HG03139 (cell line): ENCODE data around the gene FOLR2.

Source experiments
- ATAC-seq: cut with Tn5 transposase; IDR thresholded peaks from one replicate; pipeline ENCODE4 v1.9.1; 2021; ENCODE audit not compliant: unreplicated experiment

Gene FOLR2

GRCh38 chr11:72229336-72229924 is 12.8 kb downstream of the FOLR2 start:
- ATAC-seq: no peak

- no peak for ATAC-seq
These were observed 13.6 kb downstream of the FOLR2 start for GRCh38 chr11:72229925-72230763.

GRCh38 chr11:72230764-72231365 is 14.3 kb downstream of the FOLR2 start:
- ATAC-seq: no peak

GRCh38 chr11:72231396-72232259 is 15.0 kb downstream of the FOLR2 start:
- ATAC-seq: no peak

- ATAC-seq: no peak
These were observed 15.9 kb downstream of the FOLR2 start for GRCh38 chr11:72232260-72233055.

- ATAC-seq: no peak
These were observed 16.6 kb downstream of the FOLR2 start for GRCh38 chr11:72233056-72233772.

- ATAC-seq: no peak
These were observed 17.3 kb downstream of the FOLR2 start for GRCh38 chr11:72233773-72234513.

- ATAC-seq: no peak
These were observed 17.9 kb downstream of the FOLR2 start for GRCh38 chr11:72234514-72234830.

GRCh38 chr11:72234920-72235319 is 18.3 kb downstream of the FOLR2 start:
- ATAC-seq: no peak

- no peak for ATAC-seq
These were observed 18.9 kb downstream of the FOLR2 start for GRCh38 chr11:72235351-72236057.

- ATAC-seq: no peak
These were observed 19.6 kb downstream of the FOLR2 start for GRCh38 chr11:72236083-72236697.

- ATAC-seq: no peak
These were observed 20.1 kb downstream of the FOLR2 start for GRCh38 chr11:72236774-72237111.

GRCh38 chr11:72237112-72237931 is 20.7 kb downstream of the FOLR2 start:
- ATAC-seq: no peak

- no peak for ATAC-seq
These were observed 21.5 kb downstream of the FOLR2 start for GRCh38 chr11:72238040-72238450.

- ATAC-seq: no peak
These were observed 22.1 kb downstream of the FOLR2 start for GRCh38 chr11:72238492-72239312.

GRCh38 chr11:72239313-72239848 is 22.8 kb downstream of the FOLR2 start:
- no peak for ATAC-seq
